GM12878 (cell line): Measurements from ENCODE around the gene EEPD1. TPM values are rescaled to one million over a fixed set of nuclear protein-coding genes. Genes with fewer than 3 reads are reported as not detected.

Experiments used
- ATAC-seq: fragments of 200-7000 bp; cut with Tn5 transposase; 3 replicates; pipeline ENCODE4 v1.9.1; 2020; ENCODE audit warnings: mild to moderate bottlenecking, moderate library complexity
- BruUV-seq: library from RNA; stranded (reverse); fragments of 400-500 nt; replicated peaks from 2 replicates; lab custom pipeline; 2021; lab: Mats Ljungman, UMichigan
- CTCF ChIA-PET: fragments of 300-600 bp; sonication (Branson Sonifier 250); formaldehyde crosslinking; extraction: SDS; loops from one replicate; lab custom pipeline; 2021; ENCODE audit warnings: inconsistent platforms; lab: Yijun Ruan, JAX
- POLR2A ChIA-PET: fragments of 350-600 bp; formaldehyde crosslinking; extraction: SDS; loops from one replicate; lab custom pipeline; 2021; ENCODE audit warnings: inconsistent platforms; lab: Charles Lee
- RAD21 ChIA-PET: fragments of 300-600 bp; sonication (Branson Sonifier 250); formaldehyde crosslinking; loops from one replicate; lab custom pipeline; 2023; ENCODE audit warnings: antibody characterized with exemption; ENCODE audit not compliant: unreplicated experiment; lab: Charles Lee
- SMC1A ChIA-PET: fragments of 300-600 bp; sonication (Branson Sonifier 250); formaldehyde crosslinking; loops from one replicate; lab custom pipeline; 2023; ENCODE audit not compliant: unreplicated experiment, uncharacterized antibody; lab: Charles Lee
- DNase-seq: peaks from one replicate; pipeline ENCODE4 v3.0.0-alpha.2; 2011; ENCODE audit warnings: low read depth, low spot score
- FAIRE-seq: peaks from 3 replicates; lab custom pipeline; 2011; peaks lifted over from hg19 to GRCh38; lab: Jason Lieb, UNC
- H2AFZ ChIP-seq: 2 replicates; pipeline ENCODE4 v1.6.0; 2011; ENCODE audit warnings: low read depth, low read length, control low read depth; ENCODE audit not compliant: control insufficient read depth
- H3K27ac ChIP-seq: 2 replicates; pipeline ENCODE4 v1.5.1; 2011; ENCODE audit warnings: control low read depth; ENCODE audit not compliant: control insufficient read depth, insufficient read depth
- H3K27me3 ChIP-seq, 2 experiments: replicated peaks in 1 of 2; 2 replicates each; pipeline versions ENCODE4 v1.6.0 to v1.6.1; 2011; ENCODE audit warnings: low read length in 1 of 2; ENCODE audit not compliant: control insufficient read depth in 2 of 2, insufficient read depth in 2 of 2
- H3K36me3 ChIP-seq, 2 experiments: 2 replicates each; pipeline ENCODE4 v1.5.1; 2011; ENCODE audit warnings: low read length in 1 of 2; ENCODE audit not compliant: control insufficient read depth in 2 of 2, insufficient read depth in 2 of 2
- H3K4me1 ChIP-seq: 2 replicates; pipeline ENCODE4 v1.6.1; 2011; ENCODE audit warnings: mild to moderate bottlenecking, low read length, moderate library complexity, mixed read lengths; ENCODE audit not compliant: control insufficient read depth, insufficient read depth
- H3K4me2 ChIP-seq: 2 replicates; pipeline ENCODE4 v1.6.0; 2011; ENCODE audit warnings: control low read depth; ENCODE audit not compliant: control insufficient read depth, insufficient read depth
- H3K4me3 ChIP-seq: fragments of 200-600 bp; sonication (generic); 2 replicates; pipeline ENCODE4 v1.5.1; 2016
- H3K79me2 ChIP-seq: 2 replicates; pipeline ENCODE4 v1.6.0; 2011; ENCODE audit warnings: low read length; ENCODE audit not compliant: control insufficient read depth, insufficient read depth
- H3K9ac ChIP-seq: 2 replicates; pipeline ENCODE4 v1.8.0; 2011; ENCODE audit warnings: low read length, control low read depth, mixed read lengths; ENCODE audit not compliant: control insufficient read depth, insufficient read depth
- H3K9me3 ChIP-seq: replicated peaks from 3 replicates; pipeline ENCODE4 v1.5.1; 2011; ENCODE audit warnings: mild to moderate bottlenecking, low read length; ENCODE audit not compliant: control insufficient read depth, insufficient read depth
- H4K20me1 ChIP-seq: 2 replicates; pipeline ENCODE4 v1.6.0; 2011; ENCODE audit not compliant: control insufficient read depth, insufficient read depth
- EED ChIP-seq: sonication (generic); IDR thresholded peaks from 2 replicates; pipeline ENCODE4 v1.6.1; 2016; ENCODE audit warnings: antibody characterized with exemption, low read depth
- FOS ChIP-seq: IDR thresholded peaks from 3 replicates; pipeline ENCODE4 v1.6.1; 2011; ENCODE audit warnings: borderline replicate concordance; ENCODE audit not compliant: insufficient read length; ENCODE audit errors: extremely low read depth
- HDGF ChIP-seq: fragments of 450-650 bp; IDR thresholded peaks from 2 replicates; pipeline ENCODE4 v1.6.1; 2016; ENCODE audit warnings: antibody characterized with exemption
- KLF5 ChIP-seq: fragments of 450-650 bp; IDR thresholded peaks from 2 replicates; pipeline ENCODE4 v1.6.1; 2014; ENCODE audit warnings: mild to moderate bottlenecking; ENCODE audit not compliant: partially characterized antibody
- NKRF ChIP-seq: fragments of 450-650 bp; conservative IDR thresholded peaks from 2 replicates; pipeline ENCODE4 v1.6.1; 2017; ENCODE audit warnings: mild to moderate bottlenecking, moderate library complexity
- NR2C2 ChIP-seq: IDR thresholded peaks from 2 replicates; pipeline ENCODE4 v1.6.1; 2011; ENCODE audit warnings: borderline replicate concordance, low read depth; ENCODE audit not compliant: control insufficient read depth, insufficient read length
- TCF3 ChIP-seq: IDR thresholded peaks from 2 replicates; pipeline ENCODE4 v1.6.1; 2012; ENCODE audit warnings: low read depth, mild to moderate bottlenecking, low read length, borderline replicate concordance; ENCODE audit not compliant: insufficient read depth
- YY1 ChIP-seq: IDR thresholded peaks from 2 replicates; pipeline ENCODE4 v1.6.1; 2011; ENCODE audit warnings: low read depth, mild to moderate bottlenecking, low read length
- ZNF24 ChIP-seq: fragments of 450-650 bp; IDR thresholded peaks from 2 replicates; pipeline ENCODE4 v1.6.1; 2017; ENCODE audit warnings: antibody characterized with exemption, mild to moderate bottlenecking
- ZNF622 ChIP-seq: fragments of 450-650 bp; IDR thresholded peaks from 2 replicates; pipeline ENCODE4 v1.6.1; 2017; ENCODE audit warnings: mild to moderate bottlenecking, inconsistent platforms
- ZNF687 ChIP-seq: fragments of 450-650 bp; IDR thresholded peaks from 2 replicates; pipeline ENCODE4 v1.6.1; 2017; ENCODE audit warnings: mild to moderate bottlenecking, moderate library complexity
- in situ Hi-C: fragments of 300-500 bp; cut with MboI; formaldehyde crosslinking; loops from 9 replicates; pipeline ENCODE4 v1.14.3; 2018; ENCODE audit warnings: mixed read lengths
- intact Hi-C: fragments of 100-400 bp; cut with micrococcal nuclease; formaldehyde crosslinking; loops from one replicate; pipeline ENCODE4 v1.14.2; 2022; ENCODE audit not compliant: unreplicated experiment
- polyA plus RNA-seq, 11 experiments: library from polyadenylated mRNA; depleted of rRNA in 4 of 11; unstranded in 6 of 11; stranded (reverse) in 5 of 11; fragments of >200 nt; fragmentation: Nextera tagmentation in 4 of 11; fragmentation: Illumina TruSeq in 1 of 11; extraction: Ambion mirVana in 4 of 11; extraction: Trizol in 1 of 11; gene quantifications; 1 replicate in 1 of 11; 2 replicates in 10 of 11; pipeline versions ENCODE4 v1.2.1 to v1.2.3, GENCODE V29; 2011 to 2016; ENCODE audit warnings: inconsistent platforms in 2 of 11, missing spikeins in 2 of 11, low read depth in 1 of 11
- total RNA-seq, 4 experiments: library from RNA; depleted of rRNA in 3 of 4; stranded (reverse); fragments of >200 nt in 3 of 4; fragmentation: Illumina TruSeq in 1 of 4; extraction: Trizol in 1 of 4; gene quantifications; 2 replicates each; pipeline versions ENCODE4 v1.2.1 to v1.2.3, GENCODE V29; 2013 to 2021
- TF ChIP-seq, protein P1 (sequence below), 3 experiments: IDR thresholded peaks in 2 of 3; conservative IDR thresholded peaks in 1 of 3; 2 replicates each; pipeline ENCODE4 v1.5.1; 2011; ENCODE audit warnings: low read depth in 3 of 3, low read length in 3 of 3, mild to moderate bottlenecking in 3 of 3, control low read depth in 2 of 3, moderate library complexity in 2 of 3, inconsistent platforms in 1 of 3, mixed read lengths in 1 of 3; ENCODE audit not compliant: control insufficient read depth in 2 of 3, insufficient read depth in 1 of 3; ENCODE audit errors: extremely low read depth in 1 of 3
- TF ChIP-seq, protein P2 (sequence below): IDR thresholded peaks from 2 replicates; pipeline ENCODE4 v1.6.1; 2012; ENCODE audit warnings: low read depth, low read length, improper control_type of control experiment

Gene EEPD1
- total and polyA plus RNA-seq, 10 of the 15 experiments (the other 5 are each of a cell fraction or from before 2014, with no cell fraction given): 0.24 to 2.8 (median 0.86) TPM; not detected in 1

- TF ChIP-seq, protein P1, sequence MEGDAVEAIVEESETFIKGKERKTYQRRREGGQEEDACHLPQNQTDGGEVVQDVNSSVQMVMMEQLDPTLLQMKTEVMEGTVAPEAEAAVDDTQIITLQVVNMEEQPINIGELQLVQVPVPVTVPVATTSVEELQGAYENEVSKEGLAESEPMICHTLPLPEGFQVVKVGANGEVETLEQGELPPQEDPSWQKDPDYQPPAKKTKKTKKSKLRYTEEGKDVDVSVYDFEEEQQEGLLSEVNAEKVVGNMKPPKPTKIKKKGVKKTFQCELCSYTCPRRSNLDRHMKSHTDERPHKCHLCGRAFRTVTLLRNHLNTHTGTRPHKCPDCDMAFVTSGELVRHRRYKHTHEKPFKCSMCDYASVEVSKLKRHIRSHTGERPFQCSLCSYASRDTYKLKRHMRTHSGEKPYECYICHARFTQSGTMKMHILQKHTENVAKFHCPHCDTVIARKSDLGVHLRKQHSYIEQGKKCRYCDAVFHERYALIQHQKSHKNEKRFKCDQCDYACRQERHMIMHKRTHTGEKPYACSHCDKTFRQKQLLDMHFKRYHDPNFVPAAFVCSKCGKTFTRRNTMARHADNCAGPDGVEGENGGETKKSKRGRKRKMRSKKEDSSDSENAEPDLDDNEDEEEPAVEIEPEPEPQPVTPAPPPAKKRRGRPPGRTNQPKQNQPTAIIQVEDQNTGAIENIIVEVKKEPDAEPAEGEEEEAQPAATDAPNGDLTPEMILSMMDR (IDR thresholded peaks at IDR 0.05 in 2 of 3, conservative IDR thresholded peaks at IDR 0.05 in 1 of 3; ENCODE audit: control insufficient read depth in 2 of 3, extremely low read depth in 1 of 3, insufficient read depth in 1 of 3, low read depth in 3 of 3, low read length in 3 of 3): no peak
- TF ChIP-seq HDGF: no peak
Observed at GRCh38 chr7:36141351-36141750, 11.7 kb upstream of the EEPD1 start (continued).

GRCh38 chr7:36141850-36142249, 11.2 kb upstream of the EEPD1 start:
- intact Hi-C loops: no loop called here
- Histone ChIP-seq H3K36me3 (no peaks in the 10 kb centered on the region), H3K4me2 (no peak overlapping the region), H3K9me3 (no peaks in the 10 kb centered on the region), H3K4me3 (no peak overlapping the region), H3K4me1 (no peaks in the 10 kb centered on the region), H3K9ac (no peak overlapping the region), H3K79me2 (no peaks in the 10 kb centered on the region), H3K27ac (no peak overlapping the region), H2AFZ (no peak overlapping the region), H4K20me1 (no peaks in the 10 kb centered on the region), H3K27me3 (peaks cover 0 to 4% of the 10 kb centered on the region in 2 experiments; a peak in 2 of 4 replicates)
- no peak for ATAC-seq
- ChIA-PET CTCF (interaction anchor here (0.7 to 1.1 kb wide), 3 partner anchors 9 to 177 kb away, joined by 3 to 4 read pairs (median 3); no protein-coding TSS in a partner anchor), POLR2A (no interaction called here), RAD21 (no interaction called here), SMC1A (interaction anchor here (0.9 to 1.2 kb wide), 2 partner anchors 51 to 157 kb away, joined by 3 read pairs; no protein-coding TSS in a partner anchor)
- in situ Hi-C loops: no loop called here
- BruUV-seq: no TSS peak
- no peak for DNase-seq
- FAIRE-seq: no peak
- TF ChIP-seq, protein P2, sequence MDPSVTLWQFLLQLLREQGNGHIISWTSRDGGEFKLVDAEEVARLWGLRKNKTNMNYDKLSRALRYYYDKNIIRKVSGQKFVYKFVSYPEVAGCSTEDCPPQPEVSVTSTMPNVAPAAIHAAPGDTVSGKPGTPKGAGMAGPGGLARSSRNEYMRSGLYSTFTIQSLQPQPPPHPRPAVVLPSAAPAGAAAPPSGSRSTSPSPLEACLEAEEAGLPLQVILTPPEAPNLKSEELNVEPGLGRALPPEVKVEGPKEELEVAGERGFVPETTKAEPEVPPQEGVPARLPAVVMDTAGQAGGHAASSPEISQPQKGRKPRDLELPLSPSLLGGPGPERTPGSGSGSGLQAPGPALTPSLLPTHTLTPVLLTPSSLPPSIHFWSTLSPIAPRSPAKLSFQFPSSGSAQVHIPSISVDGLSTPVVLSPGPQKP: no peak
- TF ChIP-seq YY1: no peak
- TF ChIP-seq NKRF: no peak
- TF ChIP-seq FOS: no peak
- TF ChIP-seq EED: no peak
- no peak for TF ChIP-seq ZNF24
- TF ChIP-seq KLF5: no peak
- TF ChIP-seq ZNF622: no peak
- no peak for TF ChIP-seq ZNF687
- no peak for TF ChIP-seq NR2C2
- TF ChIP-seq TCF3: no peak
